ENCODE results near the gene SH3RF1. TPM values are rescaled to one million over a fixed set of nuclear protein-coding genes. Genes with fewer than 3 reads are reported as not detected.

The SH3RF1 gene
- total RNA-seq, 2 donors from 2014 or later: 7.8 to 12.4 TPM

GRCh38 chr4:169234137-169234855 lies 36.5 kb downstream of the SH3RF1 start:
- Histone ChIP-seq H3K4me1 (peaks cover 0 to 40% of the 10 kb centered on the region in 2 donors), H3K27me3 (no peaks in the 10 kb centered on the region), H3K4me3 (no peak overlapping the region), H3K27ac (no peak overlapping the region), H3K9me3 (no peaks in the 10 kb centered on the region), H3K36me3 (no peaks in the 10 kb centered on the region)
- TF ChIP-seq, protein P1, sequence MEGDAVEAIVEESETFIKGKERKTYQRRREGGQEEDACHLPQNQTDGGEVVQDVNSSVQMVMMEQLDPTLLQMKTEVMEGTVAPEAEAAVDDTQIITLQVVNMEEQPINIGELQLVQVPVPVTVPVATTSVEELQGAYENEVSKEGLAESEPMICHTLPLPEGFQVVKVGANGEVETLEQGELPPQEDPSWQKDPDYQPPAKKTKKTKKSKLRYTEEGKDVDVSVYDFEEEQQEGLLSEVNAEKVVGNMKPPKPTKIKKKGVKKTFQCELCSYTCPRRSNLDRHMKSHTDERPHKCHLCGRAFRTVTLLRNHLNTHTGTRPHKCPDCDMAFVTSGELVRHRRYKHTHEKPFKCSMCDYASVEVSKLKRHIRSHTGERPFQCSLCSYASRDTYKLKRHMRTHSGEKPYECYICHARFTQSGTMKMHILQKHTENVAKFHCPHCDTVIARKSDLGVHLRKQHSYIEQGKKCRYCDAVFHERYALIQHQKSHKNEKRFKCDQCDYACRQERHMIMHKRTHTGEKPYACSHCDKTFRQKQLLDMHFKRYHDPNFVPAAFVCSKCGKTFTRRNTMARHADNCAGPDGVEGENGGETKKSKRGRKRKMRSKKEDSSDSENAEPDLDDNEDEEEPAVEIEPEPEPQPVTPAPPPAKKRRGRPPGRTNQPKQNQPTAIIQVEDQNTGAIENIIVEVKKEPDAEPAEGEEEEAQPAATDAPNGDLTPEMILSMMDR (IDR thresholded peaks at IDR 0.05): no peak
- DNase-seq (ENCODE audit: low spot score): no peak

DNA sequence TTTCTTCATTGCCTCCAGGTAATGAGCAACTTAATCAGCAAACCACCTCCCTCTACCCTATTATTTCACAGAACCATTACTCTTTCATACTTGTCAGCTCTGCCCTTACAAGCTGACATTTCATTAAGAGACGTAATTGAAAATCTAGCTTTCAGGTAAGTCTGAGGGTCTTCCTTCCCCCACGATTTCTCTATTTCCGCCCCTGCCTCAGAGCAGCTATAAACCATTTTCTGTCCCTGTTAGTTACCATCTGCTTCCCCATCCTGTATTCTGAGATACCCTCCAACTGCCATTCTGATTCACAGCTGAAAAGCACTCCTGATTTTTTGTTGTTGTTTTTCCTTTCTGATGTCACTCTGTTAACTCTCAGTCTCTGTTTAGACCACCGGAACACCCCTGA lies 37.1 kb downstream of the SH3RF1 start:
- Histone ChIP-seq H3K27me3 (no peaks in the 10 kb centered on the region), H3K9me3 (no peaks in the 10 kb centered on the region), H3K4me1 (peaks cover 0 to 39% of the 10 kb centered on the region in 2 donors), H3K27ac (no peak overlapping the region), H3K36me3 (no peaks in the 10 kb centered on the region), H3K4me3 (no peak overlapping the region)
- TF ChIP-seq, protein P1 (IDR thresholded peaks at IDR 0.05): no peak
- no peak for DNase-seq (ENCODE audit: low spot score)

- H3K27ac ChIP-seq: no peak overlapping the region
- H3K27me3 ChIP-seq: no peaks in the 10 kb centered on the region
- no peaks in the 10 kb centered on the region for H3K9me3 ChIP-seq
- no peaks in the 10 kb centered on the region for H3K36me3 ChIP-seq
- H3K4me1 ChIP-seq: peaks cover 0 to 19% of the 10 kb centered on the region in 2 donors
- no peak overlapping the region for H3K4me3 ChIP-seq
- TF ChIP-seq, protein P1 (IDR thresholded peaks at IDR 0.05): no peak
- DNase-seq (ENCODE audit: low spot score): no peak
Measured at GRCh38 chr4:169231647-169232262, 39.0 kb downstream of the SH3RF1 start.

DNA sequence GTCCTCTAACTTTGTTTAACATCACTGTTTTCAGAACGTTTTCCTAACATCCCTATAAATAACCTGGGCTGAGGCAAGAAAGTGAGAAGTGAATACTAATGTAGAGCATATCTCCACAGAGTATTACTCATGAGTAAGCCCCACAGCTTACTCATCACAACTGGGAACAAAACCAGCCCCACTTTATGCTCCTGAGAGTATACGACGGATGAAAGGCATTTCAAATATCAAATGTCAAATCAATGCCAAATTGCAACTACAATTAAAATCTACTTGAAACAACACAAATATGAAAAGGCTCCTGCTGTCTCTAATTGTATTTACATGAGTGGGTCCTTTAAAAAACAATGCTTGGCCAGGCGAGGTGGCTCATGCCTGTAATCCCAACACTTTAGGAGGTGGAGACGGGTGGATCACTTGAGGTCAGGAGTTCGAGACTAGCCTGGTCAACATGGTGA lies 41.2 kb downstream of the SH3RF1 start:
- Histone ChIP-seq H3K27me3 (no peaks in the 10 kb centered on the region), H3K9me3 (no peaks in the 10 kb centered on the region), H3K36me3 (no peaks in the 10 kb centered on the region), H3K4me3 (no peak overlapping the region), H3K27ac (peak overlapping the region; percentile 23 to 53), H3K4me1 (peaks cover 0 to 22% of the 10 kb centered on the region in 2 donors)
- TF ChIP-seq, protein P1 (IDR thresholded peaks at IDR 0.05): no peak
- DNase-seq (ENCODE audit: low spot score): no peak

- H3K27me3 ChIP-seq: no peaks in the 10 kb centered on the region
- no peak for DNase-seq (ENCODE audit: low spot score)
- no peaks in the 10 kb centered on the region for H3K9me3 ChIP-seq
- TF ChIP-seq, protein P1 (IDR thresholded peaks at IDR 0.05): no peak
- H3K36me3 ChIP-seq: no peaks in the 10 kb centered on the region
- H3K4me3 ChIP-seq: no peak overlapping the region
- H3K27ac ChIP-seq: no peak overlapping the region
- H3K4me1 ChIP-seq: peaks cover 0 to 22% of the 10 kb centered on the region in 2 donors
Measured at GRCh38 chr4:169228076-169228475, 42.7 kb downstream of the SH3RF1 start.

Measured in right atrium auricular region (tissue), 2 donors.